Mesenteric fat pad (tissue), 1 donor: ENCODE results near the gene CCDC121. TPM values are rescaled to one million over a fixed set of nuclear protein-coding genes. Genes with fewer than 3 reads are reported as not detected.
A peak's percentile ranks its signal among the peaks of the same experiment; 100 is the strongest.

Source experiments
- DNase-seq: peaks from one replicate; pipeline ENCODE4 v3.0.0-alpha.2; 2020; ENCODE audit warnings: low spot score
- total RNA-seq: library from RNA; stranded (reverse); fragmentation: NEBNext Ultra II Directional; extraction: Animal tissue kit (Norgen Biotek cat#: 25700); gene quantifications from one replicate; pipeline ENCODE4 v1.2.1, GENCODE V29; 2021
- donor health status: DM: yes; HTN: yes; CAD: no.

Gene CCDC121
- total RNA-seq, 1 donor from 2014 or later: 2.2 TPM

GRCh38 chr2:27582695-27583389, 46.0 kb downstream of the CCDC121 start, which contains the start of gene ZNF512:
Gene ZNF512 (plus strand): TSS chr2:27583042. CDS start chr2:27583113, 71 bp downstream.
- peak; percentile 95 for DNase-seq

- DNase-seq: no peak
Measured at GRCh38 chr2:27582129-27582694, 46.6 kb downstream of the CCDC121 start.

- no peak for DNase-seq
Measured at GRCh38 chr2:27581417-27582128, 47.2 kb downstream of the CCDC121 start.

Other genes starting within 250 kb of the CCDC121 start
- 20.7 TPM for gene ZNF513, start 248.3 kb downstream of the CCDC121 start, total RNA-seq
- gene PPM1G, start 219.4 kb downstream of the CCDC121 start, total RNA-seq: 56.7 TPM
- 92.9 TPM for gene NRBP1, start 200.4 kb downstream of the CCDC121 start, total RNA-seq
- gene KRTCAP3, start 186.6 kb downstream of the CCDC121 start, total RNA-seq: 0.48 TPM
- 21.4 TPM for gene IFT172, start 139.3 kb downstream of the CCDC121 start, total RNA-seq
- 136 TPM for gene FNDC4, start 133.8 kb downstream of the CCDC121 start, total RNA-seq
- gene GCKR, start 132.2 kb downstream of the CCDC121 start, total RNA-seq: 4.2 TPM
- gene ZNF512, start 46.0 kb downstream of the CCDC121 start, total RNA-seq: 16.6 TPM
- gene GPN1, start within 50 bp of the CCDC121 start, total RNA-seq: 23.1 TPM
- gene SUPT7L, start 34.6 kb upstream of the CCDC121 start, total RNA-seq: 28.1 TPM
- 18.0 TPM for gene SLC4A1AP, start 34.9 kb upstream of the CCDC121 start, total RNA-seq
- gene MRPL33, start 142.7 kb upstream of the CCDC121 start, total RNA-seq: 71.1 TPM